ENCODE measurements around the gene NAGK.
"Not testable (repeated sequence)": the region's sequence is repeated elsewhere in the genome, so short reads cannot be mapped to it uniquely, and the experiment has no call there.

- not testable (repeated sequence) for TF ChIP-seq CTCF (IDR thresholded peaks at IDR 0.05; ENCODE audit: insufficient read depth, low read depth, low read length); EZH2 (IDR thresholded peaks at IDR 0.05; ENCODE audit: insufficient read depth, low read length)
Observed at GRCh38 chr2:71083752-71084312, 15.4 kb downstream of the NAGK start.

All from astrocyte (in vitro differentiated cells and primary cell).